SK-N-MC (cell line): Measurements from ENCODE around the gene SLC4A1AP.

Experiments used
- EZH2 ChIP-seq: fragments of 200-600 bp; sonication (generic); IDR thresholded peaks from one replicate; pipeline ENCODE4 v1.6.1; 2017; ENCODE audit warnings: antibody characterized with exemption
- POLR2AphosphoS5 ChIP-seq: IDR thresholded peaks from 2 replicates; pipeline ENCODE4 v1.6.1; 2012; ENCODE audit warnings: mild to moderate bottlenecking, low read depth, low read length, borderline replicate concordance

- TF ChIP-seq POLR2AphosphoS5 (no peak), EZH2 (no peak)
These were observed 60.5 kb downstream of the SLC4A1AP start for GRCh38 chr2:27724191-27724590.
